HG03439 (cell line): ENCODE results near the gene DRAP1.
"Not testable (repeated sequence)": the region's sequence is repeated elsewhere in the genome, so short reads cannot be mapped to it uniquely, and the experiment has no call there.

ENCODE experiments used
- ATAC-seq: cut with Tn5 transposase; IDR thresholded peaks from one replicate; pipeline ENCODE4 v1.9.1; 2021; ENCODE audit warnings: mild to moderate bottlenecking, moderate library complexity; ENCODE audit not compliant: unreplicated experiment

Gene DRAP1

DNA sequence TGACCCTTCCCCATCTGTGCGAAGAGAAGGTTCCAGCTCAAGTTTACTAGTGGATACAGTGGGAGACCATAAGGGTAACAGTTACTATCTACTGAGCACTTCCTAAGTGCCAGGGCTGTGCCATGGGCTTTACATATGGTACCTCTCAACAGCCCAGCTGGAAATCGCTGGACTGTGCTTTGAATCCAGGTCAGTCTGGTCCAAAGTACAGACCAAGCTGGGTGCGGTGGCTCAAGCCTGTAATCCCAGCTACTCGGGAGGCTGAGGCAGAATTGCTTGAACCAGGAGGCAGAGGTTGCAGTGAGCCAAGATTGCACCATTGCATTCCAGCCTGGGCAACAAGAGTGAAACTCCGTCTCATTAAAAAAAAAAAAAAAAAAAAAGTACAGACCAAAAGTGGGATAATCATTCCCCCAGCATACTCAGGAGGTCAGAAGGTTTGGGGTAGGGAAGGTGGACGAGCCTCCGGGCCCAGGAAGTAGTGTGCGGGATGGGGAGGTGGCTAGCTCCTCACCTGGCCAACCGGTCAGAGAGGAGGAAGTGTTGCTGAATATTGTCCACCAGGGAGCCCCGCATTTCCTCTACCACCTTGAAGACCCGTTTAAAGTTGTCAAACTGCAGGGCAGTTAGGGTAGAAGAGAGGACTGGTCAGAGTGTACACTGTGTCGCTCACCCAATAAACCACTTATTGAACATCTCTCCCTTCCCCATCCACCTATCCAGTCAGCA, 33.3 kb upstream of the DRAP1 start:
- ATAC-seq: no peak

GRCh38 chr11:65886826-65887722, 32.2 kb upstream of the DRAP1 start:
- no peak for ATAC-seq

- ATAC-seq: no peak
Measured at GRCh38 chr11:65887723-65888162, 31.5 kb upstream of the DRAP1 start.

DNA sequence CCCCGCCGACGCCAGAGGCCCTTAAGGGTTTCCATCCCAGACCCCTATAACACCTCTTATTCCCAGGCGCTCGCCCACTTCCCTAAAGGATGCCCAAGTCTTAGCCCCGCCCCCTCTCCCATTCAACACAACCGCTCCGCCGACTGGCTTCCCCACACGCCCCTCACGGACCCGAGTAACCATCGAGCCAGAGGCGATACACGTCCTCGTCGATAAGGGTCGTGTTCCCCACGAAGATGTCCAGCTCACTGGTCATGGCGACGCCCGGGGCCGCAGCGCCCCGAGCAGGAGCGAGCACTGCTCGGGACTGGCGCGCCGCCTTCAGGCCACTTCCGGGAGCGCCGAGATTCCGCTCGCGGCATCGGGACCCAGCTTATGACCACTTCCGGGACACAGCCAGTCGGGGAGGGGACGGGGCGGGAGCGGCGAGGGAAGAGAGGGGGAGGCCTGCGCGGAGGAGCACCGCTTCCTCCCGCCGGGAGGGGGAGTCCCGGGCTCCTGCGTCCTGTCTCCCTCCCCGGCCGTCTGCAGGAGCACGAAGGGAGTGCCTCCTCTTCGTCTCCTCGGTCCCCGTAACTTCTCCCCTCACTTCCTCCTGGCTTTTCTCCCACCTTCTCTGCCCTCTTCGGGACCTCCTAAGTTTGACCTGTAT, 30.9 kb upstream of the DRAP1 start, which contains the start of gene FIBP:
FIBP (minus strand) TSS at position 309 of the 652 bp plus-strand sequence; CDS start at position 256, 53 bp downstream.
- ATAC-seq: peak; percentile 38

GRCh38 chr11:65890324-65891218, 28.7 kb upstream of the DRAP1 start, which contains the start of gene CCDC85B:
Gene CCDC85B (plus strand): TSS chr11:65890673. CDS start chr11:65890784, 111 bp downstream.
- peak; percentile 55 for ATAC-seq

DNA sequence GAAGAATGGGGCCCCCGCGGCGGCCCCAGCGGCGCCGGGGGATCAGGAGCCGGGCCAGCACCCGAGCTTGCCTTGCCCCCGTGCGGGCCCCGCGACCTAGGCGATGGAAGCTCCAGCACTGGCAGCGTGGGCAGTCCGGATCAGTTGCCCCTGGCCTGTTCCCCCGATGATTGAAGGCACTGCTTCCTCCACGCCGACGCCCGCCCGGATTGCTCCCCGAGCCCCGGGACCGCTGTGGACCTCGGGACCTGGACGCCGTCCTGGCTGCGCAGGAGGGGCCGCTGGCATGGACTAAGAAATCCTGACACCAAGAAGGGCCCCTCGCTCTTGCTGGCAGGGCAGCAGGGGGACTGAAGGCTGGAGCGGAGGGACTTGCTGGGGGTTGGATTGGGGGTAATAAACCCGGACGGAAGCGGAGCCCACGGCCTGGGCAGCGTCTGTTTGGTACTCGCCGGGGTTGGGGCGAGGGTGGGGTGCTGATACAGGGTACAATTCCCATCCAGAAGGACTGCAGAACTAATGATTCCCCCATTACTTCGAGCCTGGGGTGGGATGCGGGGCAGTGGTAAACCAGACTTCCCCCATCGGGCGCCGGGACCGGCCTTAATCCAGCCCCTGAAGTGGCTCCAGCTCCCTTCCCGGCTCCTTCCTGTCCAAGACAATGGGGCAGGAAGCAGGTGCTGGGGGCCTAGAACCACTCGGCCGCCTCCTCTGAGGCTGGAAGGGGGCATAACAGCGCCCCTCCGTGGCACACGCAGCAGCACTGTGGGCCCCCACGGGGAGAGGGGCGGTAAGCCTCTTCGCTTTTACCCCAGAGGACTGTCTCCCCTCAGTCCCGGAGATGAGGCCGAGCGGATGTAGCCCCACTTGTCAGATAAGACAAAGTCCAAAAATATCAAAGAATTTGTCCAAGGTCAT, 27.7 kb upstream of the DRAP1 start:
- no peak for ATAC-seq

DNA sequence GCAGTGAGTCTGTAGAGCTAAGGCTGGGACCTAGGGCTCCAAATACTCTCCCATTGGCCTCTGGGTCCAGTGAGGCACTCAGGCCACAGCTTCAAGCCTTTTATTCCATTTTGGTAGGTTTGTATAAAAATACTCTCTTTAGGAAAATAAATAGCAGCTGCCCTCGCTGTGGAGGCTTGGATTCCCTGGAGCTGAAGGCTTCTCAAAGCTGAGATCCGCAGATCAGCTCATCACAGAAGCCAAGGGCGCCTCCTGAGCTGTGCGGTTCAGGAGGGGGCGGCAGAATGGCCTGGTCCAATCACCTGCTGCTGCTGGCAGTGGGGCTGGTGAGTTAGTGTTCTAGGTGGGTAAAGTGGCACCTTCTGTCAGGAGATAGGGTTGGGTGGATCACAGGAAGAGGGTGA, 27.1 kb upstream of the DRAP1 start:
- ATAC-seq: not testable (repeated sequence)

GRCh38 chr11:65892661-65893317, 26.4 kb upstream of the DRAP1 start:
- ATAC-seq: no peak

DNA sequence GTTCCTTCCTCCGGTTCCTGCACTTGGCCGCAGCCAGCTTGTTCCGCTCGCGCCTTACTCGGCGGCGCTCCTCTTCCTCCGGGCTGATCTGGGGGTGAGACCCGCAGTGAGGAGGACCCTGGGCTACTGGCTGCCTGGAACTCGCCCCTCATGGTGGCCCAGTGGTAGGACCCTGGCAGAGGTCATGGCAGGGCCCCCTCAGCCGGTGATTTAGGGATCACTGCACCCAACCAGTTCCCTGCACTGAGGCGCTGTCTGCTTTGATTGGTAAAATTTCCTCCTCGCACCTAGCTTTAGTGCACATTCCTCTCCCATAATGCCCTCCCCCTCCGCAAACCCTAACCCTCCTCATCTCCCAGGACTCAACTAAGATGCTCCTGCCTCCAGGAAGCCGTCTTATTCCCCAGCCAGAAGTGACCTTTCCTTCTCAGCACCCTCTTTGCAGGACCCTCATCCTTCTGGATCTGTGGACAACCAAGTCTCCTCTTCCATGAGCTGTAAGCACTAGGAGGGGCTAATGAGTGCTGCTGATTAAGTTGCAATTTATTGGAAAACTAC, 25.1 kb upstream of the DRAP1 start:
- no peak for ATAC-seq

DNA sequence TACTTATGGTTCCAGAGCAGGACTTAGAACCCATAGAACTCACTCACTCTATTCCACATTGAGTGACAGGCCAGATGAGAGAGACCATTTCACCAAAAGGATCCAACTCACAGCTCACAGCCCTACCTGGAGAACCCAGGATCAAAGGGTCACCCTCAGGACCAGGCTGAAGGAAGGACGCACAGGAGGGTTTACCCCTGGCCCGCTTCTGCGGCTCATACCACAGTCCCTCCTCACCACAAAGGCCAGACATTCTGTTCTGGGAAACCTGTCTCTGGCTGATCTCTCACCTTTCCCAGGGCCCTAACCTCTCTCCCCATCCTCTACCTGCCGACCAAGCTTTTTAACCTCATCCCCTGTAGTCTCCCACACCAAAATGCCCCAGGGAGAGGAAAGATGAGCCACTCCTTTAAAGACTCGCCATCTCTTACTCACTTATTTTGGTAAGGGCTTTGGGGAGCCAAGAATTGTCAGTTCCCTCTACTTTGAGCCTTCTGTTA, 23.7 kb upstream of the DRAP1 start:
- ATAC-seq: no peak

- no peak for ATAC-seq
Measured at GRCh38 chr11:65896034-65896999, 22.9 kb upstream of the DRAP1 start.

- ATAC-seq: no peak
Measured at GRCh38 chr11:65897020-65897471, 22.2 kb upstream of the DRAP1 start.

DNA sequence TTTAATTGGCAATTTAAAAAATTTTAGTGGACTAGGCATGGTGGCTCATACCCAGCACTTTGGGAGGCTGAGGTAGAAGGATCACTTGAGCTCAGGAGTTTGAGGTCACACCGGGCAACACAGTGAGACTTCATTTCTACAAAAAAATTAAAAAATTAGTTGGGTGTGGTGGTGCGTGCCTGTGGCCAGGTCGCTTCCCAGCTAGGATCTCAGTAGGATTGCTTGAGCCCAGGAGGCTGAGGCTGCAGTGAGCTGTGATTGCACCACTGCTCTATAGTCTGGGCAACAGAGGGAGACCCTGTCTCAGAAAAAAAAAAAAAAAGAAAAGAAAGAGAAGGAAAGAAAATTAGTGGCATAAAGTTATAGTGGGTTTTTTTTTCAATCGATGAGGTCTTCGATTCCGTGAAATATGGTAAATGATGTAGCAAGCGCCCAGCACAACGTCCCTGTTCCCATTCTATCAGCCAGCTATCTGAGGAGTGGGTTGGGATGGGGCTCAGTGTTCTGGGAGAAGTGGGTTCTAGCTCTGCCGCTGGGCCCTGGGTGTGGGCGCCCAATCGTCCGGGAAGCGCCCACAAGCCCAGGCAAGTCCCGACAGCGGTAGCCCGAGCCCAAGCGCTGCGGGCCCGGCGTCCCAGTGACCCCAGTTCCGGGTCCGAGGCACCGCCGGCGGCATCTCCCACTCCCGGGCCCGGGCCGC, 20.4 kb upstream of the DRAP1 start:
- no peak for ATAC-seq

- no peak for ATAC-seq
Measured at GRCh38 chr11:65899356-65900124, 19.7 kb upstream of the DRAP1 start.

GRCh38 chr11:65900125-65900898, 18.9 kb upstream of the DRAP1 start, which contains the start of gene FOSL1:
Gene FOSL1 (minus strand): TSS chr11:65900388. CDS start chr11:65900339, 49 bp downstream.
- ATAC-seq: peak; percentile 69
